ENCODE measurements around the gene CLDN34.

Gene CLDN34

GRCh38 chrX:10014462-10015354 lies 47.5 kb downstream of the CLDN34 start:
- DNase-seq (ENCODE audit: extremely low read depth in 1 of 2, low read depth in 1 of 2) = peak; percentile 21 to 63

DNA sequence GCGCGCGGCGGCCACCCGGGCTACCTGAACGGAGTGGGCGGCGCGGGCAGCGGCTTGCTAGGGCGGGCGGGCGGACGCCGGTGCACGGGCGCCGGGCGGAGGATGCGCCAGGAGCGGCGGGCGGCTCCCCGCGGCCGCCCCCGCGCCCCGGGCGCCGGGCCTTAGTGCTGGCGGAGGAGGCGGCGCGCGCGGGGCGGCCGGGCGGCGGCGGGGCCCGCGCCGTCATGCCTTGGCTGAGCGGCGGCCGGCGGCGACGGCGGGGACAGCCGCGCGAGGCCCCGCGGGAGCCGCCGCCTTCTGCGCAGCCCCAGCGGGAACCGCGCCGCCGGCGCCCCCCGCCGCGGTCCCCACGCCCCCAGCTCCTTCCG lies 48.2 kb downstream of the CLDN34 start:
- no peak for DNase-seq (ENCODE audit: extremely low read depth in 1 of 2, low read depth in 1 of 2)

- no peak for DNase-seq (ENCODE audit: extremely low read depth in 1 of 2, low read depth in 1 of 2)
Measured at GRCh38 chrX:10015723-10016518, 48.8 kb downstream of the CLDN34 start.

GRCh38 chrX:10016519-10017132 lies 49.5 kb downstream of the CLDN34 start:
- DNase-seq (ENCODE audit: extremely low read depth in 1 of 2, low read depth in 1 of 2) = no peak

- DNase-seq (ENCODE audit: extremely low read depth in 1 of 2, low read depth in 1 of 2) = no peak
Measured at GRCh38 chrX:10017872-10018271, 50.7 kb downstream of the CLDN34 start.

All from activated CD8-positive, alpha-beta memory T cell treated with anti-CD3 and anti-CD28 coated beads for 1 hour (primary cell).